SK-N-SH (cell line): ENCODE results near the gene COIL.

Experiments
- CTCF ChIP-seq: fragments of 200-600 bp; sonication (generic); IDR thresholded peaks from 2 replicates; pipeline ENCODE4 v1.6.1; 2017; ENCODE audit warnings: antibody characterized with exemption, mild to moderate bottlenecking, moderate library complexity
- EP300 ChIP-seq, 2 experiments: IDR thresholded peaks; 2 replicates each; pipeline versions ENCODE4 v1.4.0 to v1.6.1; 2012; ENCODE audit warnings: borderline replicate concordance in 1 of 2, low read depth in 1 of 2, low read length in 1 of 2
- FOSL2 ChIP-seq: IDR thresholded peaks from 2 replicates; pipeline ENCODE4 v1.4.0; 2012; ENCODE audit warnings: low read depth, mild to moderate bottlenecking, moderate library complexity, borderline replicate concordance
- FOXJ3 ChIP-seq: sonication (generic); formaldehyde crosslinking; IDR thresholded peaks from 2 replicates; pipeline ENCODE4 v1.5.1; 2020; ENCODE audit warnings: mild to moderate bottlenecking, missing genetic modification reagents
- MAX ChIP-seq: IDR thresholded peaks from 2 replicates; pipeline ENCODE4 v1.4.0; 2012; ENCODE audit warnings: low read depth
- MXI1 ChIP-seq: IDR thresholded peaks from 2 replicates; pipeline ENCODE4 v1.6.1; 2012; ENCODE audit warnings: mild to moderate bottlenecking, low read depth, low read length, improper control_type of control experiment
- NRF1 ChIP-seq: IDR thresholded peaks from 2 replicates; pipeline ENCODE4 v1.6.1; 2012; ENCODE audit warnings: low read depth, mild to moderate bottlenecking, low read length
- RAD21 ChIP-seq: IDR thresholded peaks from 2 replicates; pipeline ENCODE4 v1.6.1; 2012; ENCODE audit warnings: mild to moderate bottlenecking, low read length
- RCOR1 ChIP-seq: fragments of 150-350 bp; IDR thresholded peaks from 2 replicates; pipeline ENCODE4 v1.6.1; 2017; ENCODE audit warnings: antibody characterized with exemption, low read length
- SIN3A ChIP-seq: IDR thresholded peaks from 2 replicates; pipeline ENCODE4 v1.6.1; 2012; ENCODE audit warnings: low read depth, mild to moderate bottlenecking, low read length, moderate library complexity, borderline replicate concordance
- TCF12 ChIP-seq: IDR thresholded peaks from 2 replicates; pipeline ENCODE4 v1.4.0; 2012
- USF1 ChIP-seq: IDR thresholded peaks from 2 replicates; pipeline ENCODE4 v1.4.0; 2012; ENCODE audit warnings: low read depth, borderline replicate concordance

GRCh38 chr17:56945938-56946505 lies 14.8 kb downstream of the COIL start:
- TF ChIP-seq CTCF (no peak), EP300 (IDR thresholded peaks at IDR 0.05; ENCODE audit: borderline replicate concordance in 1 of 2, low read depth in 1 of 2, low read length in 1 of 2) (no peak), USF1 (no peak), SIN3A (no peak), MAX (no peak), FOXJ3 (CRISPR knock-in tag) (no peak), RCOR1 (no peak), FOSL2 (no peak), RAD21 (no peak), NRF1 (no peak), MXI1 (no peak), TCF12 (no peak)
